HCT116 (cell line): Measurements from ENCODE around the gene TENM4. TPM values are rescaled to one million over a fixed set of nuclear protein-coding genes. Genes with fewer than 3 reads are reported as not detected.

Experiments
- ATAC-seq: fragments of 200-7000 bp; cut with Tn5 transposase; 2 replicates; pipeline ENCODE4 v1.9.1; 2020; ENCODE audit warnings: mild to moderate bottlenecking, moderate library complexity
- BruUV-seq: library from RNA; stranded (reverse); fragments of 400-500 nt; replicated peaks from 2 replicates; lab custom pipeline; 2021; lab: Mats Ljungman, UMichigan
- CTCF ChIA-PET: fragments of 300-600 bp; sonication (Branson Sonifier 250); formaldehyde crosslinking; loops from one replicate; lab custom pipeline; 2021; ENCODE audit warnings: antibody characterized with exemption; lab: Charles Lee
- POLR2A ChIA-PET: fragments of 300-600, 350-600 bp; sonication (Branson Sonifier 250); formaldehyde crosslinking; loops from one replicate; lab custom pipeline; 2021; ENCODE audit warnings: antibody characterized with exemption; lab: Charles Lee
- RAD21 ChIA-PET, 2 experiments: fragments of 300-600 bp; sonication (Branson Sonifier 250); formaldehyde crosslinking; loops; one replicate each; lab custom pipeline; 2023; ENCODE audit warnings: low total read pairs in 2 of 2; ENCODE audit not compliant: uncharacterized antibody in 2 of 2, unreplicated experiment in 2 of 2, low non-redundant PET in 1 of 2; lab: Charles Lee
- DNase-seq: peaks from one replicate; pipeline ENCODE4 v3.0.0-alpha.2; 2010; ENCODE audit warnings: low read depth, low spot score
- H2AFZ ChIP-seq: fragments of 200-600 bp; shearing (Covaris generic), sonication (generic); 2 replicates; pipeline ENCODE4 v1.6.1; 2017; ENCODE audit warnings: low read depth, mixed run types, mixed read lengths, antibody characterized with exemption, low read length; ENCODE audit not compliant: poor library complexity, severe bottlenecking
- H3K27ac ChIP-seq: 2 replicates; pipeline ENCODE4 v1.5.1; 2012; ENCODE audit warnings: low read depth, low read length
- H3K27me3 ChIP-seq: fragments of 200-600 bp; sonication (generic); 2 replicates; pipeline ENCODE4 v1.6.1; 2016; ENCODE audit warnings: mixed run types, low read length, mixed read lengths; ENCODE audit not compliant: insufficient read depth
- H3K36me3 ChIP-seq, 2 experiments: fragments of 200-500 bp in 1 of 2; fragments of 200-600 bp in 1 of 2; sonication (Bioruptor generic) in 1 of 2; sonication (generic) in 1 of 2; 2 replicates each; pipeline versions ENCODE4 v1.5.1 to v1.6.1; 2014 to 2016; ENCODE audit warnings: low read length in 2 of 2, inconsistent platforms in 1 of 2, mixed read lengths in 1 of 2, mixed run types in 1 of 2; ENCODE audit not compliant: insufficient read depth in 2 of 2, control insufficient read depth in 1 of 2
- H3K4me1 ChIP-seq, 2 experiments: fragments of 200-600 bp in 1 of 2; sonication (generic) in 1 of 2; 2 replicates each; pipeline versions ENCODE4 v1.5.1 to v1.6.1; 2012 to 2017; ENCODE audit warnings: low read length in 2 of 2, inconsistent platforms in 1 of 2, mild to moderate bottlenecking in 1 of 2, mixed read lengths in 1 of 2, mixed run types in 1 of 2, moderate library complexity in 1 of 2; ENCODE audit not compliant: insufficient read depth in 2 of 2, control insufficient read depth in 1 of 2
- H3K4me2 ChIP-seq: fragments of 200-600 bp; sonication (generic); 2 replicates; pipeline ENCODE4 v1.6.1; 2017; ENCODE audit warnings: mixed run types, low read length, mixed read lengths
- H3K4me3 ChIP-seq, 2 experiments: fragments of 200-600 bp in 1 of 2; sonication (generic) in 1 of 2; replicated peaks in 1 of 2; 2 replicates each; pipeline ENCODE4 v1.5.1; 2011 to 2016; ENCODE audit warnings: low read length in 2 of 2, control low read depth in 1 of 2, low read depth in 1 of 2, mild to moderate bottlenecking in 1 of 2, mixed read lengths in 1 of 2, mixed run types in 1 of 2
- H3K79me2 ChIP-seq: fragments of 200-600 bp; sonication (generic); 2 replicates; pipeline ENCODE4 v1.6.1; 2017; ENCODE audit warnings: mild to moderate bottlenecking, mixed run types, low read length, moderate library complexity, mixed read lengths; ENCODE audit not compliant: insufficient read depth
- H3K9ac ChIP-seq: fragments of 200-600 bp; sonication (generic); 2 replicates; pipeline ENCODE4 v1.6.1; 2016; ENCODE audit warnings: low read length, mixed read lengths
- H3K9me2 ChIP-seq: fragments of 200-600 bp; sonication (generic), shearing (Covaris generic); 2 replicates; pipeline ENCODE4 v1.6.1; 2017; ENCODE audit warnings: mixed run types, mild to moderate bottlenecking, moderate library complexity; ENCODE audit not compliant: insufficient read depth
- H3K9me3 ChIP-seq, 2 experiments: fragments of 200-500 bp in 1 of 2; fragments of 200-600 bp in 1 of 2; sonication (Bioruptor generic) in 1 of 2; sonication (generic) in 1 of 2; 2 replicates each; pipeline ENCODE4 v1.6.1; 2014 to 2017; ENCODE audit warnings: low read length in 2 of 2, mixed read lengths in 2 of 2, inconsistent platforms in 1 of 2, low read depth in 1 of 2, mild to moderate bottlenecking in 1 of 2, mixed run types in 1 of 2, moderate library complexity in 1 of 2; ENCODE audit not compliant: control insufficient read depth in 1 of 2, insufficient read depth in 1 of 2
- H4K20me1 ChIP-seq: fragments of 200-600 bp; sonication (generic), shearing (Covaris generic); 2 replicates; pipeline ENCODE4 v1.6.1; 2017; ENCODE audit warnings: mixed run types, mild to moderate bottlenecking, moderate library complexity; ENCODE audit not compliant: insufficient read depth
- CTCF ChIP-seq, 3 experiments: fragments of 200-600 bp in 1 of 3; sonication (generic) in 1 of 3; IDR thresholded peaks in 2 of 3; conservative IDR thresholded peaks in 1 of 3; 2 replicates each; pipeline ENCODE4 v1.5.1; 2012 to 2017; ENCODE audit warnings: low read depth in 2 of 3, low read length in 2 of 3, antibody characterized with exemption in 1 of 3, borderline replicate concordance in 1 of 3, control low read depth in 1 of 3, mild to moderate bottlenecking in 1 of 3, mixed read lengths in 1 of 3, mixed run types in 1 of 3, moderate library complexity in 1 of 3; ENCODE audit not compliant: insufficient read depth in 1 of 3
- MAX ChIP-seq: IDR thresholded peaks from 2 replicates; pipeline ENCODE4 v1.6.1; 2012
- POLR2A ChIP-seq: IDR thresholded peaks from 2 replicates; pipeline ENCODE4 v1.7.0; 2011; ENCODE audit warnings: borderline replicate concordance; ENCODE audit not compliant: insufficient read depth, insufficient read length; ENCODE audit errors: extremely low read depth
- RAD21 ChIP-seq: IDR thresholded peaks from 2 replicates; pipeline ENCODE4 v1.6.1; 2012; ENCODE audit warnings: low read depth, mild to moderate bottlenecking
- SRF ChIP-seq: IDR thresholded peaks from 2 replicates; pipeline ENCODE4 v1.6.1; 2012; ENCODE audit warnings: low read depth
- TCF7L2 ChIP-seq: IDR thresholded peaks from 2 replicates; pipeline ENCODE4 v1.7.0; 2011; ENCODE audit warnings: borderline replicate concordance, inconsistent platforms; ENCODE audit not compliant: insufficient read depth, insufficient read length; ENCODE audit errors: extremely low read depth
- YY1 ChIP-seq: IDR thresholded peaks from 2 replicates; pipeline ENCODE4 v1.6.1; 2011; ENCODE audit warnings: low read length, low read depth, moderate library complexity, mild to moderate bottlenecking; ENCODE audit not compliant: insufficient replicate concordance; ENCODE audit errors: extremely low read depth
- intact Hi-C: fragments of 100-400 bp; cut with micrococcal nuclease; formaldehyde crosslinking; loops from 2 replicates; pipeline ENCODE4 v1.10.0; 2022
- total RNA-seq: library from RNA; stranded (reverse); gene quantifications from one replicate; pipeline ENCODE4 v1.2.1, GENCODE V29; 2021; ENCODE audit not compliant: unreplicated experiment

Gene TENM4
- total RNA-seq, 1 experiment from 2014 or later: 0.05 TPM

- H3K9me3 ChIP-seq: no peaks in the 10 kb centered on the region
- H3K9me2 ChIP-seq: no peaks in the 10 kb centered on the region
- no TSS peak for BruUV-seq
- H3K4me1 ChIP-seq: no peaks in the 10 kb centered on the region
- intact Hi-C loops: loop anchor here (1.0 kb wide), 1 partner anchor 454 kb away; no protein-coding TSS in a partner anchor
- no peak overlapping the region for H3K4me3 ChIP-seq
- no peak overlapping the region for H3K9ac ChIP-seq
- H4K20me1 ChIP-seq: no peaks in the 10 kb centered on the region
- RAD21 ChIA-PET: interaction anchor here (0.6 to 1.3 kb wide), 5 partner anchors 37 to 455 kb away, joined by 3 to 4 read pairs (median 3); no protein-coding TSS in a partner anchor
- CTCF ChIA-PET: interaction anchor here (1.0 to 5.5 kb wide), 16 partner anchors 8 to 457 kb away, joined by 3 to 54 read pairs (median 4); no protein-coding TSS in a partner anchor
- ATAC-seq (peak; percentile 92), DNase-seq (peak; percentile 12)
- no peak overlapping the region for H2AFZ ChIP-seq
- TF ChIP-seq RAD21 (peak; percentile 66), CTCF (IDR thresholded peaks at IDR 0.05 in 2 of 3, conservative IDR thresholded peaks at IDR 0.05 in 1 of 3; ENCODE audit: borderline replicate concordance in 1 of 3, insufficient read depth in 1 of 3, low read depth in 2 of 3, low read length in 2 of 3) (peak; percentile 33 to 74 (median 71); a peak in 5 of 6 replicates), POLR2A (no peak)
- no peak overlapping the region for H3K4me2 ChIP-seq
- H3K27me3 ChIP-seq: peaks cover 16% of the 10 kb centered on the region
- no peaks in the 10 kb centered on the region for H3K79me2 ChIP-seq
- POLR2A ChIA-PET: interaction anchor here (1.0 kb wide), 1 partner anchor 455 kb away, joined by 3 read pairs; no protein-coding TSS in a partner anchor
- H3K36me3 ChIP-seq: no peaks in the 10 kb centered on the region
- H3K27ac ChIP-seq: no peak overlapping the region
Measured at GRCh38 chr11:79100093-79100910, 340.5 kb downstream of the TENM4 start.

- H4K20me1 ChIP-seq: no peaks in the 10 kb centered on the region
- ATAC-seq: no peak
- BruUV-seq: no TSS peak
- H3K27ac ChIP-seq: no peak overlapping the region
- ChIA-PET CTCF (interaction anchor here (5.5 kb wide), 1 partner anchor 452 kb away, joined by 54 read pairs; no protein-coding TSS in a partner anchor), POLR2A (no interaction called here), RAD21 (no interaction called here)
- no peaks in the 10 kb centered on the region for H3K9me2 ChIP-seq
- peaks cover 16% of the 10 kb centered on the region for H3K27me3 ChIP-seq
- intact Hi-C loops: no loop called here
- H3K4me1 ChIP-seq: peaks cover 4 to 9% of the 10 kb centered on the region in 2 experiments; a peak in 2 of 4 replicates
- H2AFZ ChIP-seq: no peak overlapping the region
- no peak overlapping the region for H3K9ac ChIP-seq
- no peaks in the 10 kb centered on the region for H3K9me3 ChIP-seq
- TF ChIP-seq YY1 (no peak), TCF7L2 (no peak), SRF (no peak), MAX (no peak)
- H3K79me2 ChIP-seq: no peaks in the 10 kb centered on the region
- H3K36me3 ChIP-seq: no peaks in the 10 kb centered on the region
- no peak for DNase-seq
- H3K4me2 ChIP-seq: no peak overlapping the region
- H3K4me3 ChIP-seq: no peak overlapping the region
Measured at GRCh38 chr11:79098146-79098545, 342.7 kb downstream of the TENM4 start.
